GM13976 (cell line): ENCODE data around the gene COA1.

ENCODE experiments used
- DNase-seq: peaks from one replicate; pipeline ENCODE4 v3.0.0; 2012; ENCODE audit warnings: low spot score
- CTCF ChIP-seq: IDR thresholded peaks from 2 replicates; pipeline ENCODE4 v1.5.1; 2012; ENCODE audit warnings: borderline replicate concordance, mild to moderate bottlenecking; ENCODE audit not compliant: insufficient read depth; ENCODE audit errors: extremely low read depth, missing control alignments, control extremely low read depth
- in situ Hi-C: fragments of 300-500 bp; cut with MboI; formaldehyde crosslinking; loops from one replicate; pipeline ENCODE4 v1.12.0; 2022; ENCODE audit warnings: low sequenced_read_pairs, mixed read lengths, inconsistent platforms; ENCODE audit not compliant: unreplicated experiment

The COA1 gene

DNA sequence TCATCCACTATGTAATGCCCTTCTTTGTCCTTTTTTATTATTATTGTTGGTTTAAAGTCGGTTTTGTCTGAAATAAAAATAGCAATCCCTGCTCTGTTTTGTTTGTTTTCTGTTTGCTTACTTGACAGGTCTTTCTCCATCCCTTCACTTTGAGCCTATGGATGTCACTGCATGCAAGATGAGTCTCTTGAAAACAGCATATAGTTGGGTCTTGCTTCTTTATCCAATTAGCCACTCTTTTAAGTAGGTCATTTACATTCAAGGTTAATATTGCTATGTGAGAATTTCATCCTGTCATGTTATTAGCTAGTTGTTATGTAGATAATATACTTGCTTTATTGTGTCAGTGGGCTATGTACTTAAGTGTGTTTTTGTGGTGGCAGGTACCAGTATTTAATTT, 25.8 kb downstream of the COA1 start:
- no peak for TF ChIP-seq CTCF
- in situ Hi-C loops: loop anchor here (25.0 kb wide), 2 partner anchors 241 to 416 kb away; no protein-coding TSS in a partner anchor
- no peak for DNase-seq

GRCh38 chr7:43702974-43703373, 26.3 kb downstream of the COA1 start:
- DNase-seq: no peak
- no peak for TF ChIP-seq CTCF
- in situ Hi-C loops: loop anchor here (25.0 kb wide), 2 partner anchors 241 to 416 kb away; no protein-coding TSS in a partner anchor

- in situ Hi-C loops: loop anchor here (25.0 kb wide), 2 partner anchors 240 to 415 kb away; no protein-coding TSS in a partner anchor
- DNase-seq: no peak
- no peak for TF ChIP-seq CTCF
Measured at GRCh38 chr7:43701929-43702328, 27.4 kb downstream of the COA1 start.

DNA sequence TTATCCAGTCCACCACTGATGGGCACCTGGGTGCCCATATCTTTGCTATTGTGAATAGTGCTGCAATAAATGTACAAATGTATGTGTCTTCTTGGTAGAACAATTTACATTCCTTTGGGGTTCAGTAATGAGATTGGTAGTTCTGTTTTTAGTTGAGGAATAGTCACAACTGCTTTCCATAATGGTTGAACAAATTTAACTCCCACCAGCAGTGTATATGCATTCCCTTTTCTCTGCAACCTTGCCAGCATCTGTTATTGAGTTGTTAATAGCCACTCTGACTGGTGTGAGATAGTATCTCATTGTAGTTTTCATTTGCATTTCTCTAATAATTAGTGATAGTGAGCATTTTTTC, 27.8 kb downstream of the COA1 start:
- no peak for TF ChIP-seq CTCF
- in situ Hi-C loops: loop anchor here (25.0 kb wide), 2 partner anchors 239 to 414 kb away; no protein-coding TSS in a partner anchor
- no peak for DNase-seq

DNA sequence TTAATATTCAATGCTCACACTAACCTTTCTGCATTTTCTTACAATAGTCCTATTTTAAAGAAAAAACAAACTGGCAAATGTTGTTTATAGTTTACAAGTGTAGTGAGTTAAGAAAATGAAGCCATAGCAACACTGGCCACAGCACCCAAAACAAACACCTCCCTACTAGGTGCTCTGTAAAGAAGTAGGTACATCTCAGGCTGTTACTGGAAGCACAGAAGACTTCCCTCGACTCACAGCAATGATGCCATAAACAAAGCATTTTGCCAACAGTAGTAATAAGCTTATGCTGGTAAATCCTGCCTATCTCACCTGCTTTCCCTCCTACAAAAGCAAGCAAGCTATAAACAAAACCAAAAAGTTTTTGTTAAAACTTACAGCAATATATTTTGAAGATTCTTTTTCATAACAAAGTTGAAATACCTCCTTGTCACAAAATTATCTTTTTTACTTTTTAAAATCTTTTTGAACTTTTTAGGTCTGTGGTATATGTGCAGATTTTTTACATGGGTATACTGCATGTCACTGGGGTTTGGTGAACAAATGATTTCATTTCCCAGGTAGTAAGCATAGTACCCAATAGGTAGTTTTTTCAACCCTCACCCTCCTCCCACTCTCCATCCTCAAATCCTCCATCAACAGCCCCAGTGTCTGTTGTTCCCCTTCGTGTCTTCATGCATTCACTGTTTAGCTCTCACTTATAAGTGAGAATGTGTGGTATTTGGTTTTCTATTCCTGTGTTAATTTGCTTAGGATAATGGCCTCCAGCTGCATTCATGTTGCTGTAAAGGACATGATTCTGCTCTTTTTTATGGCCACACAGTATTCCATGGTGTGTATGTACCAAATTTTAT, 28.4 kb downstream of the COA1 start:
- no peak for DNase-seq
- no peak for TF ChIP-seq CTCF
- in situ Hi-C loops: loop anchor here (25.0 kb wide), 2 partner anchors 239 to 414 kb away; no protein-coding TSS in a partner anchor

DNA sequence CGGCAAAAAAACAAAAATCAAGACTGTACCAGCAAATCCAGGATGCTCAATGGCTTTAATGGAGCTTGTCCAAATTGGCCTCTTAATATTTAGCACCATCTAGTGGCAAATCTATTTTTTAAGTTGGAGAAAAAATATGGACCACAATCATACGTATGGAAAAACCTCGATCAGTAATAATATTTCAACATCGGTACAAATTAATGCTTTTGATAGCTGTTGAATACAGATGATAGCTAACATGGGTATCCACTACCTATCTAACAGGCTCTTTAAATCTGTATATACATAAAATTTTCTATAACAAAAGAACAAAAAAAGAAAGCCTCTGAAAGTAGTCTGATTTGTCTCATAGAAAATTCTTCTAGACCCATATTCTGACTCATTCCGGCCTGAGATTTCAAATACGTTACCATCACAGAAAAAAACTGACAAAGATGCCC, 29.2 kb downstream of the COA1 start:
- in situ Hi-C loops: loop anchor here (25.0 kb wide), 2 partner anchors 238 to 413 kb away; no protein-coding TSS in a partner anchor
- DNase-seq: no peak
- TF ChIP-seq CTCF: peak; percentile 56
